ENCODE results near the gene DOCK2.

DNA sequence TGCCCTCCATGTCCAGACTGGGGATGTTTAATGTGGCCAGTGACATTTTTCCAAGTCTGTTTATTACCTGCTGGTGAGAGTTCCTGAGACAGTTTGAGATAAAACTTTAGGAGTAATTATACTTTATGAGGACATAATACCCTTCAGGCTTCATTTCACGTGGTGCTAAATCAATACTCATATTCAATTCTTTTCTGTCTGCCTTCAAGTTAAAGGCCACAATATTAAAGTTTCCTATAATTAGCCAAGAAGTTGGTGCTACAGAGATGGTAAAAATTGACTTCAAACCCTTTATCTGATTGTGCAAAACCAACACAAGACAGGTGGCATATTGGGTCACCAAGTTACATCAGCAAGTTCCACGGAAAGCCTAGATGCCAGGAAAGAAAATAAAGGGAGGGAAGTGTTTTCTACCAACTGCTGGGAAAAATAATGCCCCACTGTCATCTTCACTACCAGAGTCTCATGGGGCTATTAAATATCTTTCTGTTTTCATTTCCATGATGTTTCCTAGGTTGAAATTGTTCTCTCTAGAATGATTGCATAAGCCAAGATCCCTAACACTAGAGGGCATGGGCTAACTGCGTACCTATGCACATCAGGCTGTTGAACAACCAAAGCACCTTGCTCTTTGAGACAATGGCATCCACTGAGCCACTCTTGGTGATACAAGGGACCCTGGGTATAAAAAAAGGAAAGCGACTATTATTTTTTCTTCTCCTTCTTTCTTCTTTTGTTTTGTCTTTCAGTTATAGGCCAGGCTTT is 274.6 kb downstream of the DOCK2 start:
- TF ChIP-seq POLR2A (conservative IDR thresholded peaks at IDR 0.05) (no peak), MYC (IDR thresholded peaks at IDR 0.05; ENCODE audit: low read depth, low read length) (no peak), MYC (CRISPR knock-in tag; IDR thresholded peaks at IDR 0.05; ENCODE audit: borderline replicate concordance, low read depth) (no peak), MTA1 (IDR thresholded peaks at IDR 0.05; ENCODE audit: borderline replicate concordance) (no peak)
- TF ChIP-seq, protein P1, sequence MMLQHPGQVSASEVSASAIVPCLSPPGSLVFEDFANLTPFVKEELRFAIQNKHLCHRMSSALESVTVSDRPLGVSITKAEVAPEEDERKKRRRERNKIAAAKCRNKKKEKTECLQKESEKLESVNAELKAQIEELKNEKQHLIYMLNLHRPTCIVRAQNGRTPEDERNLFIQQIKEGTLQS (IDR thresholded peaks at IDR 0.05) = no peak
- TF ChIP-seq, protein P1 (CRISPR knock-in tag; conservative IDR thresholded peaks at IDR 0.05) = no peak
- TF ChIP-seq, protein P2, sequence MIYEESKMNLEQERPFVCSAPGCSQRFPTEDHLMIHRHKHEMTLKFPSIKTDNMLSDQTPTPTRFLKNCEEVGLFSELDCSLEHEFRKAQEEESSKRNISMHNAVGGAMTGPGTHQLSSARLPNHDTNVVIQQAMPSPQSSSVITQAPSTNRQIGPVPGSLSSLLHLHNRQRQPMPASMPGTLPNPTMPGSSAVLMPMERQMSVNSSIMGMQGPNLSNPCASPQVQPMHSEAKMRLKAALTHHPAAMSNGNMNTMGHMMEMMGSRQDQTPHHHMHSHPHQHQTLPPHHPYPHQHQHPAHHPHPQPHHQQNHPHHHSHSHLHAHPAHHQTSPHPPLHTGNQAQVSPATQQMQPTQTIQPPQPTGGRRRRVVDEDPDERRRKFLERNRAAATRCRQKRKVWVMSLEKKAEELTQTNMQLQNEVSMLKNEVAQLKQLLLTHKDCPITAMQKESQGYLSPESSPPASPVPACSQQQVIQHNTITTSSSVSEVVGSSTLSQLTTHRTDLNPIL (CRISPR knock-in tag; IDR thresholded peaks at IDR 0.05) = no peak
- TF ChIP-seq, protein P3, sequence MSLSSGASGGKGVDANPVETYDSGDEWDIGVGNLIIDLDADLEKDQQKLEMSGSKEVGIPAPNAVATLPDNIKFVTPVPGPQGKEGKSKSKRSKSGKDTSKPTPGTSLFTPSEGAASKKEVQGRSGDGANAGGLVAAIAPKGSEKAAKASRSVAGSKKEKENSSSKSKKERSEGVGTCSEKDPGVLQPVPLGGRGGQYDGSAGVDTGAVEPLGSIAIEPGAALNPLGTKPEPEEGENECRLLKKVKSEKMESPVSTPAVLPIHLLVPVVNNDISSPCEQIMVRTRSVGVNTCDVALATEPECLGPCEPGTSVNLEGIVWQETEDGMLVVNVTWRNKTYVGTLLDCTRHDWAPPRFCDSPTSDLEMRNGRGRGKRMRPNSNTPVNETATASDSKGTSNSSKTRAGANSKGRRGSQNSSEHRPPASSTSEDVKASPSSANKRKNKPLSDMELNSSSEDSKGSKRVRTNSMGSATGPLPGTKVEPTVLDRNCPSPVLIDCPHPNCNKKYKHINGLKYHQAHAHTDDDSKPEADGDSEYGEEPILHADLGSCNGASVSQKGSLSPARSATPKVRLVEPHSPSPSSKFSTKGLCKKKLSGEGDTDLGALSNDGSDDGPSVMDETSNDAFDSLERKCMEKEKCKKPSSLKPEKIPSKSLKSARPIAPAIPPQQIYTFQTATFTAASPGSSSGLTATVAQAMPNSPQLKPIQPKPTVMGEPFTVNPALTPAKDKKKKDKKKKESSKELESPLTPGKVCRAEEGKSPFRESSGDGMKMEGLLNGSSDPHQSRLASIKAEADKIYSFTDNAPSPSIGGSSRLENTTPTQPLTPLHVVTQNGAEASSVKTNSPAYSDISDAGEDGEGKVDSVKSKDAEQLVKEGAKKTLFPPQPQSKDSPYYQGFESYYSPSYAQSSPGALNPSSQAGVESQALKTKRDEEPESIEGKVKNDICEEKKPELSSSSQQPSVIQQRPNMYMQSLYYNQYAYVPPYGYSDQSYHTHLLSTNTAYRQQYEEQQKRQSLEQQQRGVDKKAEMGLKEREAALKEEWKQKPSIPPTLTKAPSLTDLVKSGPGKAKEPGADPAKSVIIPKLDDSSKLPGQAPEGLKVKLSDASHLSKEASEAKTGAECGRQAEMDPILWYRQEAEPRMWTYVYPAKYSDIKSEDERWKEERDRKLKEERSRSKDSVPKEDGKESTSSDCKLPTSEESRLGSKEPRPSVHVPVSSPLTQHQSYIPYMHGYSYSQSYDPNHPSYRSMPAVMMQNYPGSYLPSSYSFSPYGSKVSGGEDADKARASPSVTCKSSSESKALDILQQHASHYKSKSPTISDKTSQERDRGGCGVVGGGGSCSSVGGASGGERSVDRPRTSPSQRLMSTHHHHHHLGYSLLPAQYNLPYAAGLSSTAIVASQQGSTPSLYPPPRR (CRISPR knock-in tag; IDR thresholded peaks at IDR 0.05; ENCODE audit: borderline replicate concordance) = no peak
- TF ChIP-seq, protein P4, sequence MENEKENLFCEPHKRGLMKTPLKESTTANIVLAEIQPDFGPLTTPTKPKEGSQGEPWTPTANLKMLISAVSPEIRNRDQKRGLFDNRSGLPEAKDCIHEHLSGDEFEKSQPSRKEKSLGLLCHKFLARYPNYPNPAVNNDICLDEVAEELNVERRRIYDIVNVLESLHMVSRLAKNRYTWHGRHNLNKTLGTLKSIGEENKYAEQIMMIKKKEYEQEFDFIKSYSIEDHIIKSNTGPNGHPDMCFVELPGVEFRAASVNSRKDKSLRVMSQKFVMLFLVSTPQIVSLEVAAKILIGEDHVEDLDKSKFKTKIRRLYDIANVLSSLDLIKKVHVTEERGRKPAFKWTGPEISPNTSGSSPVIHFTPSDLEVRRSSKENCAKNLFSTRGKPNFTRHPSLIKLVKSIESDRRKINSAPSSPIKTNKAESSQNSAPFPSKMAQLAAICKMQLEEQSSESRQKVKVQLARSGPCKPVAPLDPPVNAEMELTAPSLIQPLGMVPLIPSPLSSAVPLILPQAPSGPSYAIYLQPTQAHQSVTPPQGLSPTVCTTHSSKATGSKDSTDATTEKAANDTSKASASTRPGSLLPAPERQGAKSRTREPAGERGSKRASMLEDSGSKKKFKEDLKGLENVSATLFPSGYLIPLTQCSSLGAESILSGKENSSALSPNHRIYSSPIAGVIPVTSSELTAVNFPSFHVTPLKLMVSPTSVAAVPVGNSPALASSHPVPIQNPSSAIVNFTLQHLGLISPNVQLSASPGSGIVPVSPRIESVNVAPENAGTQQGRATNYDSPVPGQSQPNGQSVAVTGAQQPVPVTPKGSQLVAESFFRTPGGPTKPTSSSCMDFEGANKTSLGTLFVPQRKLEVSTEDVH (IDR thresholded peaks at IDR 0.05; ENCODE audit: low read depth, partially characterized antibody) = no peak
- TF ChIP-seq, protein P5, sequence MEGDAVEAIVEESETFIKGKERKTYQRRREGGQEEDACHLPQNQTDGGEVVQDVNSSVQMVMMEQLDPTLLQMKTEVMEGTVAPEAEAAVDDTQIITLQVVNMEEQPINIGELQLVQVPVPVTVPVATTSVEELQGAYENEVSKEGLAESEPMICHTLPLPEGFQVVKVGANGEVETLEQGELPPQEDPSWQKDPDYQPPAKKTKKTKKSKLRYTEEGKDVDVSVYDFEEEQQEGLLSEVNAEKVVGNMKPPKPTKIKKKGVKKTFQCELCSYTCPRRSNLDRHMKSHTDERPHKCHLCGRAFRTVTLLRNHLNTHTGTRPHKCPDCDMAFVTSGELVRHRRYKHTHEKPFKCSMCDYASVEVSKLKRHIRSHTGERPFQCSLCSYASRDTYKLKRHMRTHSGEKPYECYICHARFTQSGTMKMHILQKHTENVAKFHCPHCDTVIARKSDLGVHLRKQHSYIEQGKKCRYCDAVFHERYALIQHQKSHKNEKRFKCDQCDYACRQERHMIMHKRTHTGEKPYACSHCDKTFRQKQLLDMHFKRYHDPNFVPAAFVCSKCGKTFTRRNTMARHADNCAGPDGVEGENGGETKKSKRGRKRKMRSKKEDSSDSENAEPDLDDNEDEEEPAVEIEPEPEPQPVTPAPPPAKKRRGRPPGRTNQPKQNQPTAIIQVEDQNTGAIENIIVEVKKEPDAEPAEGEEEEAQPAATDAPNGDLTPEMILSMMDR (IDR thresholded peaks at IDR 0.05 in 2 of 3, conservative IDR thresholded peaks at IDR 0.05 in 1 of 3; ENCODE audit: insufficient read depth in 2 of 3, low read depth in 1 of 3, low read length in 3 of 3) = no peak
- TF ChIP-seq, protein P6, sequence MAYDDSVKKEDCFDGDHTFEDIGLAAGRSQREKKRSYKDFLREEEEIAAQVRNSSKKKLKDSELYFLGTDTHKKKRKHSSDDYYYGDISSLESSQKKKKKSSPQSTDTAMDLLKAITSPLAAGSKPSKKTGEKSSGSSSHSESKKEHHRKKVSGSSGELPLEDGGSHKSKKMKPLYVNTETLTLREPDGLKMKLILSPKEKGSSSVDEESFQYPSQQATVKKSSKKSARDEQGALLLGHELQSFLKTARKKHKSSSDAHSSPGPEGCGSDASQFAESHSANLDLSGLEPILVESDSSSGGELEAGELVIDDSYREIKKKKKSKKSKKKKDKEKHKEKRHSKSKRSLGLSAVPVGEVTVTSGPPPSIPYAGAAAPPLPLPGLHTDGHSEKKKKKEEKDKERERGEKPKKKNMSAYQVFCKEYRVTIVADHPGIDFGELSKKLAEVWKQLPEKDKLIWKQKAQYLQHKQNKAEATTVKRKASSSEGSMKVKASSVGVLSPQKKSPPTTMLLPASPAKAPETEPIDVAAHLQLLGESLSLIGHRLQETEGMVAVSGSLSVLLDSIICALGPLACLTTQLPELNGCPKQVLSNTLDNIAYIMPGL (CRISPR knock-in tag; IDR thresholded peaks at IDR 0.05) = no peak

Measured in K562 (cell line).